Activated CD4-positive, alpha-beta memory T cell treated with anti-CD3 and anti-CD28 coated beads for 36 hours (primary cell): ENCODE measurements around the gene LAMB2. TPM values are rescaled to one million over a fixed set of nuclear protein-coding genes. Genes with fewer than 3 reads are reported as not detected.

Experiments
- CTCF ChIA-PET: fragments of 350-600 bp; sonication (Branson Sonifier 250); formaldehyde crosslinking; loops from one replicate; lab custom pipeline; 2021; ENCODE audit warnings: antibody characterized with exemption, inconsistent platforms; lab: Charles Lee
- POLR2A ChIA-PET: fragments of 350-600 bp; sonication (Branson Sonifier 250); formaldehyde crosslinking; loops from one replicate; lab custom pipeline; 2021; ENCODE audit warnings: antibody characterized with exemption; lab: Charles Lee
- DNase-seq: peaks from one replicate; pipeline ENCODE4 v3.0.0-alpha.2; 2020
- H3K27ac Mint-ChIP-seq: one replicate; pipeline ENCODE4 v1.8.0; 2021; ENCODE audit warnings: mixed read lengths
- H3K27me3 Mint-ChIP-seq: one replicate; pipeline ENCODE4 v1.8.0; 2021; ENCODE audit warnings: mixed read lengths
- H3K36me3 Mint-ChIP-seq: one replicate; pipeline ENCODE4 v1.8.0; 2021; ENCODE audit warnings: mixed read lengths
- H3K4me1 Mint-ChIP-seq: one replicate; pipeline ENCODE4 v1.8.0; 2021; ENCODE audit warnings: low read depth, mixed read lengths
- H3K4me3 Mint-ChIP-seq: one replicate; pipeline ENCODE4 v1.8.0; 2021; ENCODE audit warnings: mild to moderate bottlenecking, mixed read lengths
- H3K9me3 Mint-ChIP-seq: one replicate; pipeline ENCODE4 v1.8.0; 2021; ENCODE audit warnings: mixed read lengths
- intact Hi-C: fragments of 100-400 bp; cut with micrococcal nuclease; formaldehyde crosslinking; loops from one replicate; pipeline ENCODE4 v1.15.1; 2023
- total RNA-seq, 2 experiments: library from RNA; stranded (reverse); gene quantifications; one replicate each; pipeline ENCODE4 v1.2.3, GENCODE V29; 2021

Gene LAMB2
- total RNA-seq, 2 experiments from 2014 or later = not detected

DNA sequence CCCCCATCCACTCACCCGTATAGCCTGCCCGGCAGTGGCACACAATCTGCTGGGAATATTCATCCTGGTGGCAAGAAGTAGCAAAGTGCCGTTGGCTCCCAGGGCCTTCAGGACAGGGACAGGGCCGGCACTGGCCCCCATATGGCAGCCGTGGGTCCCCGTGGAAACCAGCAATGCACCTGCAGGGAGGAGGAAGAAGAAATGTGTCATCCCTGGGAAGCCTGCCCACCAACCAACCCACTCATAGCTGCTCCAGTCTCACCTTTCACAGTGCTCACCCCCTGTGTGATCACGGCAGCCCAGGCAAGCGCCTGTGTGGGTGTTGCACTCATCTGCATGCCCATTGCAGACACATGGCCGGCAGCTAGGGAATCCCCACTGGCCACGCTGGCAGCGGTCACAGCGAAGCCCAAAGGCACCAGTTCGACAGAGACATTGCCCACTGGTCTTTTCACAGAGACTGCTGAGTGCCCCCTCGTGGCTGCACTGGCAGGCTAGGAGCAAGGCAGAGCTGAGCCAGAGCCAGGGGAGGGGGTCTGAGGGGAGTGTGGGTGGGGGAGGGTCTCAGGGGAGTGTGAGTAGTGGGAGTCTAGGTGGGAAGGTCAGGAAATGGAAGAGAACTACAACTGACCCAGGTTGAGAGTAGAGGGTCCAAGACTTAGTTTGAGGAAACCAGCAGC lies 7.7 kb downstream of the LAMB2 start:
- intact Hi-C loops = loop anchor here (5.0 kb wide), 1 partner anchor 42 kb away; the partner anchor contains the start of gene CCDC71
- POLR2A ChIA-PET = no interaction called here

DNA sequence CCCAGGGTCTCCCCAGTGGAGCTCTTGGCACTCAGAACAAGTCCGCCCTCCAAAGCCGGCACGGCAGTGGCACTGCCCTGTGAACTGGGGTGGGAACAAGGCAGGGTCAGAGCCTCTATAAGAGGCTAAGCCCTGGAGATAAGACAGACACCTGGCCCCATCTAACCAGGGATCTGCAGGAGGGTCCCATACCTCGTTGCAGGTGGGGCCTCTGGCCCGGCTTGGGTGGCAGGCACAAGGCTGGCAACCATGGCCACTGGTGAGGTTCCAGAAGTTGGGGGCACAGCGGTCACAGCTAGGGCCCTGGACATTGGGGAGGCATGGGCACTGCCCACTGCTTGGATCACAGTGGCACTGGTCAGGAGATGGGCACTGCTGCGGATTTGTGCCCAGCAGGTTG lies 8.6 kb downstream of the LAMB2 start:
- intact Hi-C loops = loop anchor here (5.0 kb wide), 1 partner anchor 43 kb away; the partner anchor contains the start of gene CCDC71
- POLR2A ChIA-PET = no interaction called here
- CTCF ChIA-PET = interaction anchor here (1.5 kb wide), 1 partner anchor 30 kb away, joined by 3 read pairs; the partner anchor contains the start of gene QRICH1
- no peak overlapping the region for H3K4me3 Mint-ChIP-seq
- DNase-seq = no peak
- no peaks in the 10 kb centered on the region for H3K27me3 Mint-ChIP-seq
- H3K36me3 Mint-ChIP-seq = no peaks in the 10 kb centered on the region
- H3K9me3 Mint-ChIP-seq = no peaks in the 10 kb centered on the region
- no peak overlapping the region for H3K27ac Mint-ChIP-seq
- H3K4me1 Mint-ChIP-seq = peaks cover 12% of the 10 kb centered on the region

More for the DNA sequence above, 7.7 kb downstream of the LAMB2 start:
- H3K36me3 Mint-ChIP-seq = no peaks in the 10 kb centered on the region
- no peak overlapping the region for H3K27ac Mint-ChIP-seq
- H3K9me3 Mint-ChIP-seq = no peaks in the 10 kb centered on the region
- H3K4me3 Mint-ChIP-seq = no peak overlapping the region
- CTCF ChIA-PET = interaction anchor here (1.5 kb wide), 1 partner anchor 31 kb away, joined by 3 read pairs; the partner anchor contains the start of gene QRICH1
- DNase-seq = no peak
- peaks cover 6% of the 10 kb centered on the region for H3K4me1 Mint-ChIP-seq
- no peaks in the 10 kb centered on the region for H3K27me3 Mint-ChIP-seq

DNA sequence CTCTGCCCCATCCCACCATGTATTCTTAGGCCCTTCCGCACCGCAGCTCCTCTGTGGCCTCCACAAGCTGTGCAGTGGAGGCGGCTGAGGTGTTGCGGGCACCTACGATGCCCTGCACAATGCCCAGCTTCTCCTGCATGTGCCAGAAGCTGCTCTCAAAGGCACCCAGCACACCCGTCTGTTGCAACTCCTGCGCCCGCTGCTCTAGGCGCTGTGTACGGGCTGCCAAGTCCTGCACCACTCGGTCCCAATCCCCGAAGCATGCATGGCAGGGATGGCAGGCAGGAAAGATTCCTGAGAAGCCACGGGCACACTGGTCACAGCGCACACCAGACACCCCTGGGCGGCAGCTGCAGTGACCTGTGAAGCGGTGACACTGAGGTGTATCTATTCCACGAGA lies 9.2 kb downstream of the LAMB2 start:
- Mint-ChIP-seq H3K9me3 (no peaks in the 10 kb centered on the region), H3K27ac (no peak overlapping the region), H3K27me3 (no peaks in the 10 kb centered on the region), H3K36me3 (peaks cover 3% of the 10 kb centered on the region), H3K4me3 (no peak overlapping the region), H3K4me1 (peaks cover 16% of the 10 kb centered on the region)
- POLR2A ChIA-PET = no interaction called here
- CTCF ChIA-PET = no interaction called here
- no peak for DNase-seq
- intact Hi-C loops = loop anchor here (5.0 kb wide), 1 partner anchor 44 kb away; the partner anchor contains the start of gene CCDC71

DNA sequence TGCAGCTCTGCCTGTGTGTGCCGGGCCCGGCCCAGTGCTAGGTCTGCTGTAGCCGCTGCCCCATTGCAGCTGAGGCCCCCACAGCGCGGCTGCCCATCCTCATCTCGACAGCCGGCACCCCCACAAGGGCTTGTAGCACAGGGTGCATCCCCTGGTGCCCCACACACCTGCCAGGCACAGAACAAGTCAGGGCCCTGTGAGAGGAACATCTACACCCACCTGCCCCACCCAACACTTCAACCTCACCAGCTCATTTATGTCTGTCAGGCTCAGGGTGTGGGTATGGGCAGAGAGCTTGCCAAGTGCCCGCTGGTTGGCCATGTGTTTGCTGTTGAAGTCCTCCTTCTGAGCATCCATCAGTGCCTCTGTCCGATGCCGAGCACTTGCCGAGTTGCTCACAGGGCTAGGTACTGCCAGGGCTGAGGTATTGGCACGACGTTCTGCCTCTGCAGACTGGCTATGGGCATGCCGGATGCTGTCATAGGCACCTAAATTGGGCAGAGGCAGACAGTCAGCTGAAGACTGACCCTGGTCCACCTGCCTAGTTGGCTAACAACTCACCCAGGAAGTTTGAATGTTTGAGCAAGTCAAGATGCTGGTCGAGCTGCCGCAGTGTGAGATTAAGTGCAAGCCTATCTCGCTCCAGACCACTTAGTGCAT lies 9.8 kb downstream of the LAMB2 start:
- Mint-ChIP-seq H3K27ac (no peak overlapping the region), H3K4me1 (peaks cover 16% of the 10 kb centered on the region), H3K36me3 (peaks cover 6% of the 10 kb centered on the region), H3K27me3 (no peaks in the 10 kb centered on the region), H3K4me3 (no peak overlapping the region), H3K9me3 (no peaks in the 10 kb centered on the region)
- DNase-seq = no peak
- intact Hi-C loops = loop anchor here (5.0 kb wide), 1 partner anchor 44 kb away; the partner anchor contains the start of gene CCDC71
- ChIA-PET CTCF (no interaction called here), POLR2A (no interaction called here)

DNA sequence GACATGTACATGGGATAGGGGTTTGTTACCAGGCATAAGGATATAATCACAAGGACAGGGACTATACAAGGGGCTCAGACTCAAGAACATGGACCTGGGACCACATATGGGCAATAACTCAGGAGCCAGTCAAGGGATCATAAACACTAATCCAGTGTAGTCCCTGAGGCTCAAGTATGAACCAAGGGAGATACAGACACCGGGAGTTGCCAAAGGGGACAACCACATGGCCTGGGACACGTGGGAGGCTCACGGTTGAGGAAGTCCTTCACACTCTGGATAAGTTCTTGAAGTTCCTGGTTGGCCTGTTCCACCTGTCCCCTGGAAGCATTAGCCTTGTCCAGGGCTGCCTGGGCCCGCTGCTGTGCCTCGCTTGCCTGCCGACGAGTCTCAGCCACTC lies 10.4 kb downstream of the LAMB2 start:
- ChIA-PET POLR2A (no interaction called here), CTCF (no interaction called here)
- intact Hi-C loops = loop anchor here (5.0 kb wide), 1 partner anchor 45 kb away; the partner anchor contains the start of gene CCDC71
- DNase-seq = no peak
- H3K27ac Mint-ChIP-seq = peak overlapping the region; percentile 76
- H3K36me3 Mint-ChIP-seq = peaks cover 10% of the 10 kb centered on the region
- no peaks in the 10 kb centered on the region for H3K27me3 Mint-ChIP-seq
- peaks cover 16% of the 10 kb centered on the region for H3K4me1 Mint-ChIP-seq
- H3K4me3 Mint-ChIP-seq = no peak overlapping the region
- H3K9me3 Mint-ChIP-seq = no peaks in the 10 kb centered on the region

DNA sequence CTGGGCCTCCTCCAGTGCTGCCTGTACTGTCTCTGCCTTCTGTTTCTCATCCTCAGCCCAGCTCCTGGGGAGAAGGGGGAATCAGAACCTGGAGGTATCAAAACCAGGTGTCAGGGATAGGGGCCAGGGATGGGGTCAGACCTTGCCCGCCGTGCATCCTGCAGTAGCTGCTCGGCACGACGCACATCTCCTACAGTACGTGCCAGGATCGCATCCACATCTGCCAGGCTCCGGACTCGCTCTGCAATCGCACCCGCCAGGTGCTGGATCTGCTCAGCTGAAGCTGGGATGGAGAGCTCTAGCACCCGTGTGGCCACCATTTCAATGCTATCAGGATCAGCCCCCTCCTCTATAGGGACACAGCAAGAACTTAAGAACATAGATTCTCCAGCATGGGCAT lies 10.8 kb downstream of the LAMB2 start:
- ChIA-PET CTCF (interaction anchor here (0.7 kb wide), 1 partner anchor 49 kb away, joined by 3 read pairs; the partner anchor contains the start of gene KLHDC8B), POLR2A (interaction anchor here (2.8 kb wide), 1 partner anchor 28 kb away, joined by 20 read pairs; the partner anchor contains the start of gene QRICH1)
- Mint-ChIP-seq H3K27ac (peak overlapping the region; percentile 76), H3K4me1 (peaks cover 16% of the 10 kb centered on the region), H3K36me3 (peaks cover 10% of the 10 kb centered on the region), H3K27me3 (no peaks in the 10 kb centered on the region), H3K9me3 (no peaks in the 10 kb centered on the region), H3K4me3 (no peak overlapping the region)
- intact Hi-C loops = loop anchor here (5.0 kb wide), 1 partner anchor 45 kb away; the partner anchor contains the start of gene CCDC71
- DNase-seq = no peak

DNA sequence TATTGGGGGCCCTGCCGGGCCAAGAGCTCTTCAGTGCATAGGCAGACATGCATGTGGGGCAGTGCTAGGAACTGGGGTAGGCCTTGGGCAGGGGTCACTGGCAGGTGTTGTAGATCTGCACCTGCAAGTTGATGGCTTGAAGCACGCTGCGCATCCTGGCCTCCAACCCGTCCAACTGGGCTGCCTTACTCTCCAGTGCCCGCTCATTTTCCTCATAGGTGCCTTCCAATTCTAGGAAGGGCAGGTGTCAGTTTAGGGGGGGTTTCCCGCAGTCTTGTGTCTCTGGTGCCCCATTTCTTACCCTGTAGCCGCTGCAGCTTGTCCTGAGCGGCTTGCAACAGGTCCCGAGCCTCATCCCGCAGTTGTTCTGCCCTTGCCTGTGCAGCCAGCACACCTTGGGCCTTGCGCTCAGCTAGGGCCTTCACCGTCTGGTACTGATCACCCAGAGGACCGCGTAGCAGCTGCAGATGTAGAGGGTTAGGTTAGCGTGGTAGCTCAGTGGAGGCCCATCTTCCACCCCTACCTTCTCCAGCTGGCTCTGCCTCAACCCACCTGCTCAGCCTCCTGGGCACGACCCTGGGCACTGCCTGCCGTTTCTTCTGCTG lies 11.6 kb downstream of the LAMB2 start:
- Mint-ChIP-seq H3K27me3 (no peaks in the 10 kb centered on the region), H3K4me3 (peak overlapping the region; percentile 85), H3K4me1 (peaks cover 16% of the 10 kb centered on the region), H3K36me3 (peaks cover 14% of the 10 kb centered on the region), H3K27ac (peak overlapping the region; percentile 76), H3K9me3 (no peaks in the 10 kb centered on the region)
- no peak for DNase-seq
- ChIA-PET CTCF (interaction anchor here (0.7 to 2.3 kb wide), 5 partner anchors 27 to 114 kb away, joined by 3 to 14 read pairs (median 4); partner anchors contain the start of genes KLHDC8B, QRICH1 and WDR6), POLR2A (interaction anchor here (0.7 to 2.8 kb wide), 4 partner anchors 10 to 99 kb away, joined by 3 to 20 read pairs (median 4); partner anchors contain the start of genes IMPDH2, NDUFAF3 and QRICH1)
- intact Hi-C loops = loop anchor here (2.0 to 5.0 kb wide), 2 partner anchors 16 to 46 kb away; partner anchors contain the start of genes CCDC71 and QARS1

DNA sequence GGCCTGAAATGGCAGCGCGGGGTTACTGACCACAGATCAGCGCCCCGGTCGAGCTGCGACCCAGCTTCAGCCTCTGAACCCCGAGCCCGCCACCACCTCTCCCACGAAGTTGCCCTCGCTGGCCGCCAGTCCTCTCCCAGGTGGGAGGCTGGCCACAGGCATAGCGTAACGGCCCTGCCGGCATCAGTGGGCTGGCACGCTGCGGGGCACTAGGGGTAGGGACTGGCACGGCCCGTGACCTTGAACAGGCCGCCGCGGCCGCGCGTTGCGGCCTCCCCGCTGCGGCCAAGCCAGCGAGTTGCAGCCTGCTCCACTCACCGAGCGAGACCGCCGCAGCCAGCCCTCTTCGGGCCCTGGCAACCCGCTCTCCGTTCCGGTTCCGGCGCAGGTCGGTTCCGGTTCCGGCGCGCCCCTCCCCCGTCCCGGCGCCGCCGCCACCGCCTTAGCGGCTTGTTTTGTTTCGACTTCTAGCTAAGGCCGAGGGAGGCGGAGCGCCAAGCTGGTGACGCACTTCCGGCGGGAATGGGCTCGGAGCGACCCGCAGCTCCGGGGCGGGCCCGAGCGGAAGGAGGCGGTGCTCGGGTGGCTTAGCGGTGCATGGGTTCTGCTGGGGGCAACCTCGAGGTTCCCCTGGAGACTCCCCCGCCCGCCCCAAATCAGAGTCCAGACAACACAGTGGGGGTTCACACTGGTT lies 12.3 kb downstream of the LAMB2 start, which contains the start of gene USP19:
Gene USP19 (minus strand): TSS at position 386 of the 694 bp plus-strand sequence. CDS start 1,678 bp downstream, outside the sequence.
- peak; percentile 96 for DNase-seq
- peaks cover 20% of the 10 kb centered on the region for H3K36me3 Mint-ChIP-seq
- CTCF ChIA-PET = interaction anchor here (1.0 to 2.3 kb wide), 5 partner anchors 26 to 113 kb away, joined by 3 to 14 read pairs (median 4); partner anchors contain the start of genes KLHDC8B, QRICH1 and WDR6
- intact Hi-C loops = loop anchor here (1.0 to 5.0 kb wide), 3 partner anchors 16 to 47 kb away; partner anchors contain the start of genes CCDC71, QARS1 and QRICH1
- peak within 1 kb of the TSS; percentile 85 for H3K4me3 Mint-ChIP-seq
- H3K9me3 Mint-ChIP-seq = no peaks in the 10 kb centered on the region
- peaks cover 16% of the 10 kb centered on the region for H3K4me1 Mint-ChIP-seq
- POLR2A ChIA-PET = interaction anchor here (0.6 to 2.8 kb wide), 6 partner anchors 9 to 99 kb away, joined by 3 to 20 read pairs (median 4); partner anchors contain the start of genes IMPDH2, NDUFAF3 and QRICH1
- H3K27me3 Mint-ChIP-seq = no peaks in the 10 kb centered on the region
- peak within 1 kb of the TSS; percentile 86 for H3K27ac Mint-ChIP-seq

DNA sequence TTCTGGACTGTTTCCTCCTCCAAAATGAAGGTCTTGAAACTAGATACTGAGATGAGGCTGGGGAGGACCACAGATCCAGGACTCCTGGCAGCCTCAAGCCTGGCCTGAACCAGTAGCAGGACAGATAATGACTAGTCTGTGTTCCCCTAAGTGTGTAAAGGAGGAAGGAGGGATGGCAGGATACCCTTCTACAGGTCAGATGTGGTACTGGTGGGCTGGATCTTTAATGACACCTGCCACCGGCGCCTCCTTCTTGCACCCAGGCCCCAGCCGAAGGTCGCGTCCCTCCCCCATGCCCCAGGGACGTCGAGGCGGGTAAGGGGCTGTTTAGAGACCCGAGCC lies 12.8 kb downstream of the LAMB2 start:
- intact Hi-C loops = loop anchor here (1.0 to 5.0 kb wide), 3 partner anchors 15 to 47 kb away; partner anchors contain the start of genes CCDC71, QARS1 and QRICH1
- Mint-ChIP-seq H3K9me3 (no peaks in the 10 kb centered on the region), H3K4me3 (peak overlapping the region; percentile 85), H3K27me3 (no peaks in the 10 kb centered on the region), H3K4me1 (peaks cover 16% of the 10 kb centered on the region), H3K36me3 (peaks cover 25% of the 10 kb centered on the region), H3K27ac (peak overlapping the region; percentile 86)
- ChIA-PET POLR2A (interaction anchor here (0.6 to 2.8 kb wide), 5 partner anchors 27 to 98 kb away, joined by 3 to 20 read pairs (median 3); partner anchors contain the start of genes IMPDH2, NDUFAF3 and QRICH1), CTCF (interaction anchor here (1.0 to 2.3 kb wide), 5 partner anchors 26 to 112 kb away, joined by 3 to 14 read pairs (median 4); partner anchors contain the start of genes KLHDC8B, QRICH1 and WDR6)
- DNase-seq = peak; percentile 24

DNA sequence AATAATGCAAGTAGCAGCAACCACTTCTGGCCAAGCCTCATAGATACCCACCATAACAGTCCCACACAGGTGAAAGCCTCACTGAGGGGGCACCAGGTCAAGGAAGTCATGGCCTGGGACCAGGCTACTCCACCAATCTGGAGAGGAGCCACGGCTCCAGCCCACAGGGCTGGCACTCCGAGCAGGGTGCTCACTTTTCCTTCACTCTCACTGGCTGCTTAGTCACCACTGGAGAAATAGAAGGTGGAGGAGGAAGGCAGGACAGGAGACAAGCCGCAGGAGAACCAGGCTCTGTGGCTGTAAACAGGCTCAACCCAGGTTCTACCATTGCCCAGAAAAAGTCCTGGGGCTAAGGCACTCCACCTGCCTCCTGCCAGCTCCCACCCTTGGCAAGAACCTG lies 13.4 kb downstream of the LAMB2 start:
- DNase-seq = no peak
- ChIA-PET CTCF (interaction anchor here (2.0 to 2.3 kb wide), 2 partner anchors 25 to 51 kb away, joined by 8 to 14 read pairs; partner anchors contain the start of genes KLHDC8B and QRICH1), POLR2A (interaction anchor here (2.8 kb wide), 1 partner anchor 26 kb away, joined by 20 read pairs; the partner anchor contains the start of gene QRICH1)
- H3K27me3 Mint-ChIP-seq = no peaks in the 10 kb centered on the region
- peak overlapping the region; percentile 85 for H3K4me3 Mint-ChIP-seq
- no peaks in the 10 kb centered on the region for H3K9me3 Mint-ChIP-seq
- peaks cover 26% of the 10 kb centered on the region for H3K36me3 Mint-ChIP-seq
- intact Hi-C loops = no loop called here
- peaks cover 16% of the 10 kb centered on the region for H3K4me1 Mint-ChIP-seq
- H3K27ac Mint-ChIP-seq = peak overlapping the region; percentile 86
